GM20000 (cell line): ENCODE measurements around the gene MME.

Source experiments
- DNase-seq: peaks from one replicate; pipeline ENCODE4 v3.0.0; 2012; ENCODE audit warnings: low spot score
- TF ChIP-seq, protein P1 (sequence below): IDR thresholded peaks from 2 replicates; pipeline ENCODE4 v1.5.1; 2012; ENCODE audit warnings: mild to moderate bottlenecking, control low read depth; ENCODE audit errors: extremely low read depth, missing control alignments

The MME gene

DNA sequence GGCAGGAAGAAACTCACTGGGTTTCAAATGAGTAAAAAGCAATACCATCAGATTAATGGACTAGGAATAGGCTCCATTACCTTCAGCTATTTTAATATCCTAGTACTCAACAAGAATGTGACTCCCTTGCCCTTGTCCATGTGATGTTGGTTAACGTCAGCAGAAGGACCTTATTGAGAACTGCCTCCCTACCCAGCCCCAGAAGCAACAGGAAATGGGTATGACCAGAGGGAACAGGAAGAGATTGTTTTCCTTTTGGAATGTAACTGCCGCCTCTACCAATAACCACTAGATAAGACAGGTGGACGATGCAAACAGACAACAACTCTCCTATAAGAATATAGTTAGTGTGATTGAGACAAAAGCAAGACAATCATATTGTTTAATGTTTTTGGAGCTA is 10.4 kb upstream of the MME start:
- DNase-seq = no peak
- TF ChIP-seq, protein P1, sequence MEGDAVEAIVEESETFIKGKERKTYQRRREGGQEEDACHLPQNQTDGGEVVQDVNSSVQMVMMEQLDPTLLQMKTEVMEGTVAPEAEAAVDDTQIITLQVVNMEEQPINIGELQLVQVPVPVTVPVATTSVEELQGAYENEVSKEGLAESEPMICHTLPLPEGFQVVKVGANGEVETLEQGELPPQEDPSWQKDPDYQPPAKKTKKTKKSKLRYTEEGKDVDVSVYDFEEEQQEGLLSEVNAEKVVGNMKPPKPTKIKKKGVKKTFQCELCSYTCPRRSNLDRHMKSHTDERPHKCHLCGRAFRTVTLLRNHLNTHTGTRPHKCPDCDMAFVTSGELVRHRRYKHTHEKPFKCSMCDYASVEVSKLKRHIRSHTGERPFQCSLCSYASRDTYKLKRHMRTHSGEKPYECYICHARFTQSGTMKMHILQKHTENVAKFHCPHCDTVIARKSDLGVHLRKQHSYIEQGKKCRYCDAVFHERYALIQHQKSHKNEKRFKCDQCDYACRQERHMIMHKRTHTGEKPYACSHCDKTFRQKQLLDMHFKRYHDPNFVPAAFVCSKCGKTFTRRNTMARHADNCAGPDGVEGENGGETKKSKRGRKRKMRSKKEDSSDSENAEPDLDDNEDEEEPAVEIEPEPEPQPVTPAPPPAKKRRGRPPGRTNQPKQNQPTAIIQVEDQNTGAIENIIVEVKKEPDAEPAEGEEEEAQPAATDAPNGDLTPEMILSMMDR = no peak

DNA sequence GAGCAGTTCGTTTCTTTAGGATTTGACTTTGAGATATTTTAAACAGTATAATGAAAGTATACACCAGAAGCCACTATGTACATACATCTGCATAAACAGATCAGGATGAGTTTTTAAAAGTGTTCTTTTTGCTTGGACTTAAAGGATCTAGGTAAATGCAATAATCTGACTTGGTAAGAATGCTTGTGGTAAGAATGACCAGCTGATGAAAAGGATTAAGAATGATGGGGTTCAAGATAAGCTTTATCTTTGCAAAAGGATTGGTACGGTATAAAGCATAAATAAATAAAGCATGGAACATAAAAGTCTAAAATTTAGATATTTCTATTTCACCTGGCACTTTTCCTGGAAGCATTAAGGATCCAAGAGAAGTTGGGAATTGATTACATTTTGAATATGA is 9.8 kb upstream of the MME start:
- TF ChIP-seq, protein P1 = no peak
- no peak for DNase-seq

DNA sequence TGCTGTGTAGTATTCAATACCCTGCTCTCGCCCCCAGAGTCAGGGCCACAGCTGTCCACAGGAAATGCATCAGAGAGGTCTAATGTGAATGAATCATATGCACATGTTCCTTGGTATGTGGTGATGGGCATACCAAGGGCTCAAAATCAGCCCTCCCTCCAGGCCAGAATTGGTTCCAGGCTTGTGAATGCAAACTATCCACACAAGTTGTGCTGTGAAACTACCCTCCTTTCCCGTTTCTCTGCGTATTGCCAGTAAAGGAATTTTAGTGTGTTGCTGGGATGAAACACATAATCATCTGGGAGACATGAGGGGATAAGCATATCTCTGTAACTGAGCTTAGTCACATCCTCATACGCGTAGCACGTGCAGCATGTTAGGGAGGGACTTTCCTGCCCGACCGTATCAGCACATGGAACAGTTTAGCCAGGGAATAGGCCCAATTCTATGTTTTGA is 9.2 kb upstream of the MME start:
- DNase-seq = no peak
- TF ChIP-seq, protein P1 = no peak

DNA sequence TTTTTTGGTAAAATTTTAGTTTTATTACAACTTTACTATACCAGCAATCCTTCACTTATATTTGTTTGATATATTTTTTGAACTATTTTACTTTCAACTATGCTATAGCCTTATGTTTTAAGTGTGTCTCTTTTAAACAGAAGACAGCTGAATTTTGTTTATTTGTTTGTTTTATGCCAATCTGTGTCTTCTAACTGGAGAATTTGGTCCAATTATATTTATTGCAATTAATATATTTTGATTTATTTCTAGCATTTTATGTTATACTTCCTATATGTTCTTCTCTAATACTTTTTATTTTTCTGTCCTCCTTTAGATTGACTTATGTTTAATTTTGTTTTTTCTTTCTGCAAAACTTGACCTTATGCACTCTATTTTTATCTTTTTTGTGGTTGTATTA is 4.9 kb upstream of the MME start:
- DNase-seq = no peak
- TF ChIP-seq, protein P1 = no peak

DNA sequence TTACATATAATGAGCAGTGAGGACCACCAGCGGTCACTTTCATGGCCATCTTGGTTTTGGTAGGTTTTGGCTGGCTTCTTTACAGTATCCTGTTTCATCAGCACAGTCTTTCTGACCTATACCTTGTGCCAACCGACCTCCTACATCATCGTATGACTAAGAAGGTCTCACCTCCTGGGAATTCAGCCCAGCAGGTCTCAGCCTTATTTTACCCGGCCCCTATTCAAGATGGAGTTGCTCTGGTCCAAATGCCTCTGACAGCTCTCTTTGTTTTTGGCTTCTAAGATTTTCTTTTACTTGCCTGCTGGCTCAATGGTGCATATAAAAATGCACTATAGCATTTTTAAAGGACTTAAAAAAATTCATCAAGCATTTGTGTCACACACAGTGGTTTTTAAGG is 3.2 kb upstream of the MME start:
- TF ChIP-seq, protein P1 = no peak
- no peak for DNase-seq

DNA sequence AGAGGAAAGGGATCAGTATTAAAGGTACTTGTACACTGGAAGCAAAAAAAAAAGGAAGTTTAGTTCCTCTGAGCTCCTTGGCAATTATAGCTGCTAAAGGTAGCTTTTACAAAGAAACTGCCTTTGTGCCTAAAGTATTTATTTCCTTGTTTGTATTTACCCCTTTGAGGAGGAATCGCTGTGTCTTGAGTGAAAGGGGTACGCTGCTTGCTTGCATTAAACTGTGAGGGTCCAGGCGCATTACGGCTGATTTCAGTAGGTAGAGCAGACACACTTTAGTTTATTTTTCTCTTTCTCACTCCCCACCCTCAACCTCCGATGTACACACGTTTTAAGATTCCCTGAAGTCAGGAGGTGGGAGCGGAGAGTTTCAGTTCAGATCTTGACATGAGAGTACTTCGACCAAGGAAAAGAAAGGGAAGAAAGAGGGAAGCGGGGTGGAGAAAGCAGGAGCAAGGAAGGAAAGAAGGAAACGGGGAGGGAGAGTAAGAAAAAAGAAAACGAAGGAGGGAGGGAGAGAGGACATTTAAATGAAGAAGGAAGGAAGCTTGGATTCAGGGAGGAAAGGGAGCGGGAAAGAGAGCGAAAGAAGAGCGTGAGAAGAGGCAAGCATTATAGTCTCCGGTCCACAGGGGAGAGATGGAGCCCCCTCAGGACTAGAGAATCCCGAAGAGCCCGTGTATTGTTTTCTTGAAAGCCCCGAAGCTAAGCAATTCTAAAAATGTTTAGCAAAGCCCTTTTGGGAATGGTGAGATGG is 1.2 kb upstream of the MME start:
- DNase-seq = no peak
- TF ChIP-seq, protein P1 = no peak

DNA sequence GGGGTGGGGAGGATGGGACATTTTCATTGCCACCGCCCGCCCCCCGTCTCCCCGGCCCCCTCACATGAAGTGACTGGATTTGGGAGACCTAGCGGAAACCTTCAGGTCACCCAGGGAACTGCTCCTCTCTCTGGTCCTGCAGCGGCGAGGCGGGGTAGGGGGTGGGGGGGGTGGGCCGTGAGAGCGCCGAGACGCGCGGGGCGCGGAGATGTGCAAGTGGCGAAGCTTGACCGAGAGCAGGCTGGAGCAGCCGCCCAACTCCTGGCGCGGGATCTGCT is 712 bp upstream of the MME start:
- no peak for DNase-seq

More for the DNA sequence above, 712 bp upstream of the MME start:
- TF ChIP-seq, protein P1 = no peak
